ENCODE measurements around the gene CRLF3.
"Not testable (repeated sequence)": the region's sequence is repeated elsewhere in the genome, so short reads cannot be mapped to it uniquely, and the experiment has no call there.

Gene CRLF3

GRCh38 chr17:30812218-30813177 lies 12.0 kb downstream of the CRLF3 start:
- peak; percentile 79 to 82 for ATAC-seq

DNA sequence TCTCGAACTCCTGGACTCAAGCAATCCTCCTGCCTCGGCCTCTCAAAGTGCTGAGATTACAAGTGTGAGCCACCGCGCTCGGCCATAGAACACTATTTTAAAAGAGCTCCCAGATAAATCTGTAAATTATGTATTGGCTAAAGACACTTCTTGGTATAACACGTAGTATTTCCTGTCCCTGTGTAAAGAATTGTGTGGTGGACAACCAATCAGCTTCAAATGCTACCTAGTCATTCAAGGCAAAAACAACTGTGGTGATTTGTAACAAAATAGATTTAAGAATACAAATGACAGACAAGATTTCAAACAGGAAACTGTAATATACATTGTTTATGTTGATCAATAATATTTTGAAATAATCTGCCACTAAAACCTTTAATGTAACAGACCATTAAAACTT lies 14.6 kb downstream of the CRLF3 start:
- ATAC-seq: no peak

- ATAC-seq: peak; percentile 58 to 61
These were observed 15.7 kb downstream of the CRLF3 start for GRCh38 chr17:30808785-30809286.

DNA sequence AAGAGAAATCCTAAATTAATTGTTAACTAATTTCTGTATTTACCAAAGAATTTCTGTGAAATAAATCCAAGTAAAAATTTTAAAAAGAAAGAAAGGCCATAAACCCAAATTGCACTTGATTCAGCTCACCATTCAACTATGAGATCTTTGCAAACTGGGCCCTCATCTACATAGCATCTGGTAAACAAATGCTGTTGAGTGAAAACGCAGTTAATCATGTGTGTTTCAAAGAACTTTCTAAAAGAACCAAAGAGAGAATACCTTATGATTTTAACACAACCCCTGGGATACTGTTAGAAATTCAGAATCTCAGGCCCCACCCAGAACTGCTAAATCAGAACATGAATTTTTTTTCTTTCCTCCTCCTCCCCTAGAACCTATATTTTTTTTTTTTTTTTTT lies 16.6 kb downstream of the CRLF3 start:
- no peak for ATAC-seq

DNA sequence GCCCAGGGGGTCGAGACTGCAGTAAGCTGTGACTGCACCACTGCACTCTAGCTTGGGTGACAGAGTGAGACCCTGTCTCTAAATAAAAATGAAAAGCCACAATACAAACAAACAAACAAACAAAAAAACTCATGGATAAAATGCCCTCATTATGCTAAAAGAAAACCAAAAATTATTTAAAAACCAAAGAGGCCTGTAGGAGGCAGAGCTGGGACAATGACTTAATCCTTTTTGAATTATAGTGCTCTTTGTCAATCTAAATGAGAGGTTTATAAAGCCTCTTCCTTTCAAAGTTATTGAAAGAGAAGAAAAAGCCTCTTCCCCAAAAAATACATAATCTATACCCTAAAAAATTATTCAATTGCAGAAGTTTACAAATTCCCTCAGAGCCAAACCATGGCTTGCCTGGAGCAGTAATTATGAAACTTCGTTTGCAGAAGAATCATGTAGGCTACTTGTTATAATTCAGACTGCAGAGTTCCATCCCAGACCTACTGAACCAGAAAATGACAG lies 18.5 kb downstream of the CRLF3 start:
- ATAC-seq: no peak

GRCh38 chr17:30801671-30802070 lies 22.8 kb downstream of the CRLF3 start:
- no peak for ATAC-seq

DNA sequence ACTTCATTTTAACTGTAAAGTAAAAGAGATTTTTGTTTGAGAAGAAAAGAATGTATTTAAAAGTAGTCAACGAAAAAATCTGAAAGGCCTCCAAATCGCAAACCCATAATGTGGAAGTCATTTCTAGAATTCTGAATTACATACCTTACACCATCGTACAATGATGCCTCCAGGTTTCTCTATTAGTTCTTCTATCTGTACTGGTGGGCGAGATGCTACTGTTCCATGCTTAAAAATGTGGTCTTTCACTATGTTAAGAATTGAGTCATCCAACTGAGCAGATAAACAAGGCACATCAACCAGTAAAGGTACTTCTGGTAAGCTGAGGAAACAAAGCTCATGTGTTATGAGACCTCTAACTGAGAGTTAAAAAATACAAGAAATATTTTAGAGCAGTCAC lies 28.5 kb downstream of the CRLF3 start:
- ATAC-seq: peak; percentile 99

GRCh38 chr17:30794372-30794771 lies 30.1 kb downstream of the CRLF3 start:
- ATAC-seq: no peak

GRCh38 chr17:30793282-30793977 lies 31.1 kb downstream of the CRLF3 start:
- ATAC-seq: no peak

- ATAC-seq: peak; percentile 85 to 88
These were observed 34.2 kb downstream of the CRLF3 start for GRCh38 chr17:30790279-30790678.

- ATAC-seq: no peak
These were observed 35.6 kb downstream of the CRLF3 start for GRCh38 chr17:30788918-30789317.

- no peak for ATAC-seq
These were observed 42.3 kb downstream of the CRLF3 start for GRCh38 chr17:30782206-30782605.

GRCh38 chr17:30780343-30780742 lies 44.1 kb downstream of the CRLF3 start:
- ATAC-seq: peak; percentile 61 to 73

GRCh38 chr17:30768771-30769170 lies 55.7 kb downstream of the CRLF3 start:
- ATAC-seq: not testable (repeated sequence)

GRCh38 chr17:30767641-30768404 lies 56.7 kb downstream of the CRLF3 start:
- ATAC-seq: peak; percentile 61 to 78

- no peak for ATAC-seq
These were observed 63.4 kb downstream of the CRLF3 start for GRCh38 chr17:30761060-30761459.

DNA sequence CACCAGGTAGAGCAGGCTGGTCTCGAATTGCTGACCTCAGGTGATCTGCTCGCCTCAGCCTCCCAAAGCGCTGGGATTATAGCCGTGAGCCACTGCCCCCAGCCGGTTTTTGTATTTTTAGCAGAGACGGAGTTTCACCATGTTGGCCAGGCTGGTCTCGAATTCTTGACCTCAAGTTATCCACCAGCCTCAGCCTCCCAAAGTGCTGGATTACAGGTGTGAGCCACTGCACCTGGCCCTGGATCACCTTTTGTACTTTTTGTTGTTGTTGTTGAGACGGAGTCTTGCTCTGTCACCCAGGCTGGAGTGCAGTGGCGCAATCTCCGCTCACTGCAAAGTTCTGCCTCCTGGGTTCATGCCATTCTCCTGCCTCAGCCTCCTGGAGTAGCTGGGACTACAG lies 71.2 kb downstream of the CRLF3 start:
- not testable (repeated sequence) for ATAC-seq

- ATAC-seq: not testable (repeated sequence)
These were observed 73.5 kb downstream of the CRLF3 start for GRCh38 chr17:30750982-30751381.

- ATAC-seq: not testable (repeated sequence)
These were observed 76.9 kb downstream of the CRLF3 start for GRCh38 chr17:30747621-30748020.

GRCh38 chr17:30742669-30743068 lies 81.8 kb downstream of the CRLF3 start:
- not testable (repeated sequence) for ATAC-seq

DNA sequence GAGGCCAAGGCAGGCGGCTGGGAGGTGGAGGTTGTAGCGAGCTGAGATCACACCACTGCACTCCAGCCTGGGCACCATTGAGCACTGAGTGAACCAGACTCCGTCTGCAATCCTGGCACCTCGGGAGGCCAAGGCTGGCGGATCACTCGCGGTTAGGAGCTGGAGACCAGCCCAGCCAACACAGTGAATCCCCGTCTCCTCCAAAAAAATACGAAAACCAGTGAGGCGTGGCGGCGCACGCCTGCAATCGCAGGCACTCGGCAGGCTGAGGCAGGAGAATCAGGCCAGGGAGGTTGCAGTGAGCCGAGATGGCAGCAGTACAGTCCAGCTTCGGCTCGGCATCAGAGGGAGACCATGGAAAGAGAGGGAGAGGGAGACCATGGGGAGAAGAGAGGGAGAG lies 88.1 kb downstream of the CRLF3 start:
- not testable (repeated sequence) for ATAC-seq

DNA sequence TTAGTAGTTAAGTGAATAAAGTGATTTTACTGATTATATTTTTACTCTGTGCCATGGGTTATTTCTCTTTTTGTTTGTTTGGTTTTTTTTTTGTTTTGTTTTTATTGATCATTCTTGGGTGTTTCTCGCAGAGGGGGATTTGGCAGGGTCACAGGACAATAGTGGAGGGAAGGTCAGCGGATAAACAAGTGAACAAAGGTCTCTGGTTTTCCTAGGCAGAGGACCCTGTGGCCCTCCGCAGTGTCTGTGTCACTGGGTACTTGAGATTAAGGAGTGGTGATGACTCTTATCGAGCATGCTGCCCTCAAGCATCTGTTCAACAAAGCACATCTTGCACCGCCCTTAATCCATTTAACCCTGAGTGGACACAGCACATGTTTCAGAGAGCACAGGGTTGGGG lies 88.8 kb downstream of the CRLF3 start:
- not testable (repeated sequence) for ATAC-seq

DNA sequence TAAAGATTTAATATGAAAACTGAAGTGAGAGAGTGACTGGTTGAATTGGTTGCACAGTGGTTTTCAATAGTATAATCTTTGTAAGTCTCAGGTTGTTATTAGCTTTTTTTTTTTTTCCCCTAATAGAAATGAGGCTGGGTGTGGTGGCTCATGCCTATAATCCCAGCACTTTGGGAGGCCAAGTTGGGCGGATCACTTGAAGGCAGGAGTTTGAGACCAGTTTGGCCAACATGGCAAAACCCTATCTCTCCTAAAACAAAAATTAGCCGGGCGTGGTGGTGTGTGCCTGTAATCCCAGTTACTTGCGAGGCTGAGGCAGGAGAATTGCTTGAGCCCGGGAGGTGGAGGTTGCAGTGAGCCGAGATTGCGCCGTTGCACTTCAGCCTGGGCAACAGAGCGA lies 89.3 kb downstream of the CRLF3 start:
- not testable (repeated sequence) for ATAC-seq

All from activated CD4-positive, CD25-positive, alpha-beta regulatory T cell treated with anti-CD3 and anti-CD28 coated beads, Interleukin-2, amount 50 U/mL, for 24 hours (primary cell).